ENCODE measurements around the gene PAOX. TPM values are rescaled to one million over a fixed set of nuclear protein-coding genes. Genes with fewer than 3 reads are reported as not detected.

Gene PAOX
- total and polyA plus RNA-seq, 5 donors from 2014 or later, result 6.7 to 14.3 (median 10.2) TPM

DNA sequence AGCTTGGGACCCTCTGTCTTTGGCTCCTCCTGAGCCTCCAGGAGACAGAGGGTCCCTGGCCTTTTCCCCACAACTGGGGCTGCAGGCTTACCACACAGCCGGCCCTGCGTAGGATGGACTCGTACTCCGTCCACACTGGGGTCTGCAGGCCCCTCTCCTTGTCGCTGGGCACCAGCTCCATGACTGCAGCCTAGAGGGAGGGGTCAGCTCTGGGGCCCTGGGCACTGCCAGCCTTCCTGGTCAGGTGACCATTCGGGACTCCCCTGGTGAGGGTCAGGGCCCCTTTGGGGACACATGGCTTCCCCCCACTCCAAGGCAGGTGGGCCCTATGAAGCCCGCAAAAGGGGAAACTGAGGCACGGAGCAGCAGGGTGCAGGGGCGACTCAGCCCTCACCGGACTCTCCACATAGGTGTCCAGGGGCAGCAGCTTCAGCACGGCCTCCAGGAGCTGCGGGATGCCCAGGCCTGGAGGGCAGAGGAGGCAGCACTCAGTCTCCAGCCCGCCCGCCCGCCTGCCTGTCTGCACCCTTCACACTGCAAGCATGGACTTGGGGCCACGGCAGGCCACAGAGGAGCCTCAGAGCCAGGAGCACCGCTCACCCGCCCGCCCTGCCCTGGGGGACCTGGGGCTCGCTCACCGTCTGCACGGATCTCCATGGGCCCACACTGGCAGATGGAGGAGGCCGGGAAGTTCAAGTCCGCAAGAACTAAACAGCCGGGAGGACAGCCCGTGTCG, 22.3 kb upstream of the PAOX start:
- ATAC-seq (ENCODE audit: low read depth in 2 of 2), result no peak
- Histone ChIP-seq H3K9me3 (ENCODE audit: control insufficient read depth in 2 of 2, low read length in 2 of 2) (no peaks in the 10 kb centered on the region), H3K4me3 (ENCODE audit: low read depth, low read length) (no peak overlapping the region), H3K4me1 (ENCODE audit: control insufficient read depth, insufficient read depth, low read length, poor library complexity, severe bottlenecking) (peaks cover 18% of the 10 kb centered on the region), H3K36me3 (ENCODE audit: control insufficient read depth, insufficient read depth, low read length) (no peaks in the 10 kb centered on the region), H3K27ac (ENCODE audit: insufficient read depth, low read length, poor library complexity, severe bottlenecking) (no peak overlapping the region), H3K27me3 (ENCODE audit: control insufficient read depth, insufficient read depth, low read length) (no peaks in the 10 kb centered on the region)
- Mint-ChIP-seq H3K27ac (peak overlapping the region in 2 of 3 donors; percentile 56 to 73), H3K27me3 (peaks cover 4% of the 10 kb centered on the region), H3K36me3 (peaks cover 4% of the 10 kb centered on the region), H3K9me3 (no peaks in the 10 kb centered on the region), H3K4me1 (peaks cover 0 to 17% (median 6%) of the 10 kb centered on the region in 4 donors), H3K4me3 (peak overlapping the region in 3 of 4 donors; percentile 69 to 85 (median 78))
- no peak for DNase-seq

DNA sequence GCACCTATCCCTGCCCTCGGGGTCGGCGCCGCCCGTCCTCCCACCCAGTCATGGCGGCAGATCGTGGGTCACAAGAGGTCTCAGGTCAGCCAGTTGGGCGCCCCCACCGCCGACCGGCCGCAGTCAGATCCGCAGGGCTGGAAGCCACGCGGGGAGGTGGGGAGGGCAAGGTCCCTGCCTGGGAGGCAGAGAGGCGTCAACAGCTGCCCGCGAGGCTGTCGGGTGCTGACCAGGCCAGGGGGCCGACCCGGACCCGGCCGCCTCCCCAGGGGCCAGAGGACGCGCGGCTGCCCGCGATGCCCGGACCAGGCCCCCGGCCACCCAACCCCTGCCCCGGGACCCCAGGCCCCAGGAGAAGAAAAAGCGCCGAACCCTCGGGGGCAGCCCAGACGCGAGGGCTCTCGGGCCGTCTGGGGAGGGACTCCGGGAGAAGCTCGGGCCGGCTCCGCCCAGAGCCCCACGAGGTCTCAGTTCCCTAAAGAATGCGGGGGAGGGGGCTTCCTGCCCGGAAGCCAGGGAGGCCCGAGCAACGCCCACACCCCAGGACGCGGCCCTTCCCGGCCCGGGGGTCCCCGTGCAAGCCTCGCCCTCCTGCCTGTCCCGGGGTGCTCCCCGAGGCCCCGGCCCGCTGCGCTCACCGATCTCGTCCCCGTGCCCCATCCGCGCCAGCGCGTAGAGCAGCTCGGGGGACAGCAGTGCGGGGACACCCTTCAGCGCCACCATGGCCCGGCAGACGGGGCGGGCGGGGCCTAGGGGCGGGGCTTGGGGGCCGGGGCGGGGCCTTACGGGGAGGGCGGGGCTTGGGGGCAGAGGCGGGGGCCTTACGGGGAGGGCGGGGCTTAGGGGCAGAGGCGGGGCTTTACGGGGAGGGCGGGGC, 21.5 kb upstream of the PAOX start, which contains the start of gene FUOM:
TSS of gene FUOM (minus strand) at position 735 of the 877 bp plus-strand sequence. CDS start at position 723, 12 bp downstream.
- Histone ChIP-seq H3K27ac (ENCODE audit: insufficient read depth, low read length, poor library complexity, severe bottlenecking) (peak within 1 kb of the TSS; percentile 51), H3K9me3 (ENCODE audit: control insufficient read depth in 2 of 2, low read length in 2 of 2) (no peaks in the 10 kb centered on the region), H3K36me3 (ENCODE audit: control insufficient read depth, insufficient read depth, low read length) (no peaks in the 10 kb centered on the region), H3K4me3 (ENCODE audit: low read depth, low read length) (no peak within 1 kb of the TSS), H3K4me1 (ENCODE audit: control insufficient read depth, insufficient read depth, low read length, poor library complexity, severe bottlenecking) (peaks cover 18% of the 10 kb centered on the region), H3K27me3 (ENCODE audit: control insufficient read depth, insufficient read depth, low read length) (no peaks in the 10 kb centered on the region)
- H3K36me3 Mint-ChIP-seq, result peaks cover 12% of the 10 kb centered on the region
- H3K27ac Mint-ChIP-seq, result peak within 1 kb of the TSS in 1 of 3 donors; percentile 73
- DNase-seq, result peak; percentile 68 to 72 (median 69)
- no peaks in the 10 kb centered on the region for H3K9me3 Mint-ChIP-seq
- peak; percentile 83 for ATAC-seq (ENCODE audit: low read depth in 2 of 2)
- H3K4me1 Mint-ChIP-seq, result peaks cover 0 to 22% (median 7%) of the 10 kb centered on the region in 4 donors
- H3K4me3 Mint-ChIP-seq, result peak within 1 kb of the TSS in 3 of 4 donors; percentile 76 to 85 (median 78)
- peaks cover under 1% of the 10 kb centered on the region for H3K27me3 Mint-ChIP-seq

DNA sequence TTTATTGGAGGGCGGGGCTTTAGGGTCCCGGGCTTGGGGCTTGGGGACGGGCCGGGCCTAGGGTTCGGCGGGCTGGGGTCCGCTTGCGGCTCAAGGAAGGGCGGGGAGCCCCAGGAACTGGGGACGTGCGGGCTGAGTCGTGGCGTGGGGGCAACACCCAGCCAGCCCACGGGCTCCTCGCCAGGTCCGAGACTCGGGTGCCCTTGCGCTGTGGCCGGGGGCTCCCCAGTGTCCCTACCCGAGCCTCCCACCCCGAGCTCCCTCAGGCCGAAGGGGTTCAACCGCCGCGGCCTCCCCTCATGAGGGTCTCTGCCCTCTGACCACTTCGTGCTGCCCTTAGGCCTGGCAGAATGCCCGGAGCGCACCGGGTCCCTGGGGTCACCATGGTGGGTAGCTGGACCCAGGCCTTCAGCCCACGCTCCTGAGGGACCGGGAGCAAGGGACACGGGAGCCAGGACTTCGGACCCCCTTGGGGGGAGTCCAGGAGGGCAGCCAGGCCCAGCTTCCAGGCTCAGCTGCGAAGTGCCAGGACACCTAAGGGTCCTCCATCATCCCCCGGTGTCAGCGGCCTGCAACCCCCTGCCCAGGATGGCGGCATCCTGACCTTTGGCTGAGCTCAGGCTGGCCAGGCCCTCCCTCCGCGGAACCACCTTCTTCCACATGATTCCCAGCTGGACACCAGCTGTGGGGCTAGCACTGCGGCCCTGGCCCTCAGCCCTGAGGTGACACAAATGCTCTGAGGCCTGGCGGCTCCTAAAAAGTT, 20.7 kb upstream of the PAOX start:
- Histone ChIP-seq H3K27me3 (ENCODE audit: control insufficient read depth, insufficient read depth, low read length) (no peaks in the 10 kb centered on the region), H3K27ac (ENCODE audit: insufficient read depth, low read length, poor library complexity, severe bottlenecking) (no peak overlapping the region), H3K9me3 (ENCODE audit: control insufficient read depth in 2 of 2, low read length in 2 of 2) (no peaks in the 10 kb centered on the region), H3K36me3 (ENCODE audit: control insufficient read depth, insufficient read depth, low read length) (peaks cover 3% of the 10 kb centered on the region), H3K4me1 (ENCODE audit: control insufficient read depth, insufficient read depth, low read length, poor library complexity, severe bottlenecking) (peaks cover 18% of the 10 kb centered on the region), H3K4me3 (ENCODE audit: low read depth, low read length) (no peak overlapping the region)
- Mint-ChIP-seq H3K4me3 (peak overlapping the region in 2 of 4 donors; percentile 46 to 70), H3K4me1 (peaks cover 0 to 22% (median 7%) of the 10 kb centered on the region in 4 donors), H3K36me3 (peaks cover 14% of the 10 kb centered on the region), H3K27ac (no peak overlapping the region), H3K9me3 (no peaks in the 10 kb centered on the region), H3K27me3 (no peaks in the 10 kb centered on the region)
- no peak for DNase-seq
- ATAC-seq (ENCODE audit: low read depth in 2 of 2), result no peak

DNA sequence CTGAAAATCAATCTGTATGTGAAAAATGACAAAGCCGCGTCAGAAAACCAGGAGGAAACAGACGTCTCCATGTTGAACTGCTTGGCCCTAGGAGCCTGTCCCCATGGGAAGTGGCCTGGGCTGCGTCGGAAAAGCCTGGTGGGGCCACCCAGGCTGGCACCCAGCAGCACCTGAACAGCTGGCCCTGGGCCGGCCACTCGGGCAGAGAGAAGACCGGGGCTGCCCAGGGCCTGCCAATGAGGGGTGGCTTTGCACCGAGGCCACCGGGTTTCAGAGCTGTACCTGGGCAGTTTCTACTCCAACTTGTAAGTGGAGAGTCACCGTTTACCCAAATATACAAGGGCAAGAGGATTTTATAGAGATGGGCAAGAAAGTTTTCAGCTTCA, 20.1 kb upstream of the PAOX start:
- no peaks in the 10 kb centered on the region for H3K27me3 Mint-ChIP-seq
- peaks cover 18% of the 10 kb centered on the region for H3K4me1 ChIP-seq (ENCODE audit: control insufficient read depth, insufficient read depth, low read length, poor library complexity, severe bottlenecking)
- H3K9me3 ChIP-seq (ENCODE audit: control insufficient read depth in 2 of 2, low read length in 2 of 2), result no peaks in the 10 kb centered on the region
- ATAC-seq (ENCODE audit: low read depth in 2 of 2) (no peak), DNase-seq (no peak)
- no peaks in the 10 kb centered on the region for H3K9me3 Mint-ChIP-seq
- peaks cover 15% of the 10 kb centered on the region for H3K36me3 Mint-ChIP-seq
- peaks cover 0 to 22% (median 7%) of the 10 kb centered on the region in 4 donors for H3K4me1 Mint-ChIP-seq
- H3K36me3 ChIP-seq (ENCODE audit: control insufficient read depth, insufficient read depth, low read length), result peaks cover 3% of the 10 kb centered on the region
- H3K27ac Mint-ChIP-seq, result no peak overlapping the region
- no peak overlapping the region for H3K27ac ChIP-seq (ENCODE audit: insufficient read depth, low read length, poor library complexity, severe bottlenecking)
- H3K27me3 ChIP-seq (ENCODE audit: control insufficient read depth, insufficient read depth, low read length), result no peaks in the 10 kb centered on the region
- H3K4me3 ChIP-seq (ENCODE audit: low read depth, low read length), result no peak overlapping the region
- H3K4me3 Mint-ChIP-seq, result peak overlapping the region in 2 of 4 donors; percentile 48 to 70

DNA sequence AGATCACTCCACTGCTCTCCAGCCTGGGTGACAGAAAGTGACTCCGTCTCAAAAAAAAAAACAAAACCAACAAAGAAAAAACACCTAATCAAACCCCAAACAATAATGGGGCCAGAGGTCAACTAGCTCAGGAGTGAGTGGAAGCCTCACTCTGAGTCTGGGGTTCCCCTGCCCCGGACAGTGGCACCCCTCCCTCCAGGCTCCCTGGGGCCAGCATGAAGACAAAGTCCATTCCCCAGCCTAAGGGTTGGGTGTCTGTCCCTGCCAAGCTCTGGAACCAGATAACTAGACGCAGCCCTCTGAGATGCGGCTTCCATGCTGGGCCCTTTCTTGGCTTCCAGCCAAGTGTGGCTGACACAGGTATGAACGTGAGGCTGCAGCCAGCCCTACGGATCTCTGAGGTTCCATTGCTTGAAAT, 19.5 kb upstream of the PAOX start:
- no peak for ATAC-seq (ENCODE audit: low read depth in 2 of 2)

DNA sequence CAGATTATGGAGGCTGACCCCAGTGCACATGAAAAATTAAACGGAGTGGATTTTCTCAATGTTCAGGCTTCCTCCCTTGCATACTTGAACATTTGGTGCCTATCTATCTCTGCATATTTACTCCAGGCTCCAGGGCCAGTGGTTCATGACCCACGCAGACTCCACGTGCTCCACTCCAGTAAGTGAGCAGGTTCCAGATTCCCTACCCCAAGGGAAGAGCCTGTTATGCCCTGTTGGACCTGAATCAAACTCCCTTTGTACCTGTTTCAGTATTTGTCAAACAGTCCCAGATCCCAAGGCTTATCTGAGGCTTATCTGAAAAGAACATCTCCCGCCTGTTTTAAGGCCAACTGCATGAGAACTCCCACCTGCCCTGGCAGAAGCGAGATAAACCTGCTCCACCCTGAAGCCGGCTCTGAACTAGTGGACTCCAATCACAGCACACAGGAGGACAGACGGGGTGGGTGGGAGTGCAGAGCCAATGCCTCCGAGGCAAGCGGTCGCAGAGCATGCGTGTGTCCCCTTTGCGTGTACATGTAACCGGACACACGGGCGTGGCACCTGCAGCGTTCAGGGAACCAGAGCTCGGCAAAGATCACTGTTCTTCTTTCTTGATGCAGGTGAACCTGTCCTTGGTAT, 19.0 kb upstream of the PAOX start:
- peak overlapping the region in 2 of 4 donors; percentile 1 to 2 for H3K4me3 Mint-ChIP-seq
- peaks cover 3% of the 10 kb centered on the region for H3K36me3 ChIP-seq (ENCODE audit: control insufficient read depth, insufficient read depth, low read length)
- no peak for DNase-seq
- H3K27ac Mint-ChIP-seq, result peak overlapping the region in 2 of 3 donors; percentile 39 to 64
- peaks cover 21% of the 10 kb centered on the region for H3K36me3 Mint-ChIP-seq
- no peak overlapping the region for H3K27ac ChIP-seq (ENCODE audit: insufficient read depth, low read length, poor library complexity, severe bottlenecking)
- H3K4me3 ChIP-seq (ENCODE audit: low read depth, low read length), result no peak overlapping the region
- ATAC-seq (ENCODE audit: low read depth in 2 of 2), result no peak
- H3K9me3 Mint-ChIP-seq, result no peaks in the 10 kb centered on the region
- H3K27me3 Mint-ChIP-seq, result no peaks in the 10 kb centered on the region
- peaks cover 18% of the 10 kb centered on the region for H3K4me1 ChIP-seq (ENCODE audit: control insufficient read depth, insufficient read depth, low read length, poor library complexity, severe bottlenecking)
- H3K4me1 Mint-ChIP-seq, result peaks cover 0 to 22% (median 7%) of the 10 kb centered on the region in 4 donors
- no peaks in the 10 kb centered on the region for H3K9me3 ChIP-seq (ENCODE audit: control insufficient read depth in 2 of 2, low read length in 2 of 2)
- no peaks in the 10 kb centered on the region for H3K27me3 ChIP-seq (ENCODE audit: control insufficient read depth, insufficient read depth, low read length)

More for the DNA sequence above, 19.5 kb upstream of the PAOX start:
- peaks cover 3% of the 10 kb centered on the region for H3K36me3 ChIP-seq (ENCODE audit: control insufficient read depth, insufficient read depth, low read length)
- H3K27me3 Mint-ChIP-seq, result no peaks in the 10 kb centered on the region
- H3K4me1 ChIP-seq (ENCODE audit: control insufficient read depth, insufficient read depth, low read length, poor library complexity, severe bottlenecking), result peaks cover 18% of the 10 kb centered on the region
- H3K27ac ChIP-seq (ENCODE audit: insufficient read depth, low read length, poor library complexity, severe bottlenecking), result no peak overlapping the region
- peaks cover 18% of the 10 kb centered on the region for H3K36me3 Mint-ChIP-seq
- H3K4me1 Mint-ChIP-seq, result peaks cover 0 to 22% (median 7%) of the 10 kb centered on the region in 4 donors
- no peaks in the 10 kb centered on the region for H3K9me3 Mint-ChIP-seq
- no peaks in the 10 kb centered on the region for H3K9me3 ChIP-seq (ENCODE audit: control insufficient read depth in 2 of 2, low read length in 2 of 2)
- H3K4me3 ChIP-seq (ENCODE audit: low read depth, low read length), result no peak overlapping the region
- H3K27ac Mint-ChIP-seq, result peak overlapping the region in 2 of 3 donors; percentile 48 to 64
- DNase-seq, result peak in 2 of 3 donors; percentile 15 to 50
- H3K27me3 ChIP-seq (ENCODE audit: control insufficient read depth, insufficient read depth, low read length), result no peaks in the 10 kb centered on the region
- H3K4me3 Mint-ChIP-seq, result no peak overlapping the region

DNA sequence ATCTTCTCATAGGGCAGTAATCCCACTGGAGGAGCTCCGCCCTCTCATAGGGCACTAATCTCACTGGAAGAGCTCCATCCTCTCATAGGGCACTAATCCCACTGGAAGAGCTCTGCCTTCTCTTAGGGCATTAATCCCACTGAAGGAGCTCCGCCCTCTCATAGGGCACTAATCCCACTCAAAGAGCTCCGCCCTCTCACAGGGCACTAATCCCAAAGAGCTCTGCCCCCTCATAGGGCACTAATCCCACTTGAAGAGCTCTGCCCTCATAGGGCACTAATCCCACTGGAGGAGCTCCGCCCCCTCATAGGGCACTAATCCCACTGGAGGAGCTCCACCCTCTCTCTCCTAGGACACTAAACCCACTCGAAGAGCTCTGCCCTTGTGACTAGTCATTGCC, 17.8 kb upstream of the PAOX start:
- no peak for ATAC-seq (ENCODE audit: low read depth in 2 of 2)
- Histone ChIP-seq H3K27ac (ENCODE audit: insufficient read depth, low read length, poor library complexity, severe bottlenecking) (no peak overlapping the region), H3K4me1 (ENCODE audit: control insufficient read depth, insufficient read depth, low read length, poor library complexity, severe bottlenecking) (peaks cover 14% of the 10 kb centered on the region), H3K9me3 (ENCODE audit: control insufficient read depth in 2 of 2, low read length in 2 of 2) (no peaks in the 10 kb centered on the region), H3K27me3 (ENCODE audit: control insufficient read depth, insufficient read depth, low read length) (no peaks in the 10 kb centered on the region), H3K36me3 (ENCODE audit: control insufficient read depth, insufficient read depth, low read length) (peaks cover 8% of the 10 kb centered on the region), H3K4me3 (ENCODE audit: low read depth, low read length) (peak overlapping the region; percentile 6)
- peaks cover 21% of the 10 kb centered on the region for H3K36me3 Mint-ChIP-seq
- peak overlapping the region; percentile 42 to 88 (median 87) for H3K27ac Mint-ChIP-seq
- no peaks in the 10 kb centered on the region for H3K9me3 Mint-ChIP-seq
- peaks cover 0 to 19% (median 7%) of the 10 kb centered on the region in 4 donors for H3K4me1 Mint-ChIP-seq
- peak overlapping the region; percentile 33 to 69 (median 47) for H3K4me3 Mint-ChIP-seq
- no peaks in the 10 kb centered on the region for H3K27me3 Mint-ChIP-seq
- DNase-seq, result no peak

Data from CD4-positive, CD25-positive, alpha-beta regulatory T cell (primary cell).